ENCODE results near the gene VPS8.

Gene VPS8

DNA sequence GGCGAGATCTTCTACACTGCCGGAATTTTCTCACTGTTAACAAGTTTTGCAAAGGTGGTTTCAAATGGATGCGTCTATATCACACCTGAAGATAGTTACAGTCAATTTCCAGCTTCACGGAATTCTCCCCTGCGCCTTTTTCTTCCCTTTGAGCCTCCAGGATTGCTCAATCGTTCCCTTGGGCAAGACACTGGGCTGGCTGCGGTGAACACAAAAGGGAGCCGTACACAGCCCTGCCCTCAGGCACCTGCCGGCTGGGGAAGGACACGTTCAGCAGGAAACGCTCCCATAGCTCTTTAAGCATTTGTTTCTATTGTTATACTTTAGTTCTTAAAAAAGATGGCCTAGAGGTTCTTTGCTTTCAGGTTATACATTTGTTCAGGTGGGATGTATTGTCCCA, 255.2 kb downstream of the VPS8 start:
- no peak overlapping the region for H3K4me3 ChIP-seq (ENCODE audit: low read depth, low read length)
- DNase-seq (ENCODE audit: low read depth), result no peak
- TF ChIP-seq CTCF (IDR thresholded peaks at IDR 0.05; ENCODE audit: low read depth, low read length, missing control alignments), result no peak

DNA sequence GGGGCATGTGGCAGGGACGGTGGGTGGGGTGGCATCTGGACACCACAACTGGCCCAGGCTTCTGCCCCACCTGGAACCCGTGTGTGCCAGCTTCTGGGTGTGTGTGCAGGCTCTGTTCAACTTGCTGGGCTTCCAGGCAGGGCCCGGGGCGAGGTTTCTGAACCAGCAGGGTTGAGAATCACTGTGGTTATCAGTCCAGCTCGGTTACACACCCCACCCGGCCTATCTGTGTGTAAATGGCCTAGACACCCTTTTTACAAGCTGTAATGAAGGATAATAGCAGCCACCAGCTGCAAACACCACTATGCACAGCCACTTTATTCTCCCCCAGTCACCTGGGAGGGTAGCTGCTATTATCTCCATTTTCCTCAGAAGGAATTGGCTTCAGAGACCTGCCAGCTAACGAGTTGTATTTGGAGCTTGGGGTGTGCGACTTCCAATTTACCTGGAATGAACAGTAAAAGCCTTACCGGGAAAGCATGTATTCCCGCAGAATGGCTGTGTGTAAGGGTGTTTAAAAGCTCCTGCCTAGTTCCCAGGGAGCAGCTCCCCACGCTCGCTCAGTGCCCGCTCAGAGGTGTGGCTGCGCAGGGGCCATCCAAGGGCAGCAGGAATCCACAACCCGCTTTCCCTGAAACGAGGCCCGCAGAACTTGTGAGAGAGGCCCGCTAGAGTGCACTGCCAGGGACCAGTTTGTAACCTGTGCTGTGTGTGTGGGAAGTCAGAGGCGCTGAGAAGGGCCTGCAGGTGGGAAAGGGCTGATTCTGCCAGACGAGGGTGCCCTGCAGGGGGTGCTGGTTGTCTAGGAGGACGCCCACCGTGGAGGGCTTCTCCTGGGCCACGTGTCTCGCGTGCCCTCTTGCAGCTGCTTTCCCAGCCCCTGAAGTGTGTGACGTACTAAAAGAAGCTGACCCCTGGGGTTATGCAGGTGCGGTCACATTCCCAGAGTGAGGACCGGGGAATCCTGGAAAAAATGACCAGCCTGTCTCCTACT, 257.4 kb downstream of the VPS8 start:
- no peak for DNase-seq (ENCODE audit: low read depth)
- peak; percentile 35 for TF ChIP-seq CTCF (IDR thresholded peaks at IDR 0.05; ENCODE audit: low read depth, low read length, missing control alignments)
- H3K4me3 ChIP-seq (ENCODE audit: low read depth, low read length), result no peak overlapping the region

DNA sequence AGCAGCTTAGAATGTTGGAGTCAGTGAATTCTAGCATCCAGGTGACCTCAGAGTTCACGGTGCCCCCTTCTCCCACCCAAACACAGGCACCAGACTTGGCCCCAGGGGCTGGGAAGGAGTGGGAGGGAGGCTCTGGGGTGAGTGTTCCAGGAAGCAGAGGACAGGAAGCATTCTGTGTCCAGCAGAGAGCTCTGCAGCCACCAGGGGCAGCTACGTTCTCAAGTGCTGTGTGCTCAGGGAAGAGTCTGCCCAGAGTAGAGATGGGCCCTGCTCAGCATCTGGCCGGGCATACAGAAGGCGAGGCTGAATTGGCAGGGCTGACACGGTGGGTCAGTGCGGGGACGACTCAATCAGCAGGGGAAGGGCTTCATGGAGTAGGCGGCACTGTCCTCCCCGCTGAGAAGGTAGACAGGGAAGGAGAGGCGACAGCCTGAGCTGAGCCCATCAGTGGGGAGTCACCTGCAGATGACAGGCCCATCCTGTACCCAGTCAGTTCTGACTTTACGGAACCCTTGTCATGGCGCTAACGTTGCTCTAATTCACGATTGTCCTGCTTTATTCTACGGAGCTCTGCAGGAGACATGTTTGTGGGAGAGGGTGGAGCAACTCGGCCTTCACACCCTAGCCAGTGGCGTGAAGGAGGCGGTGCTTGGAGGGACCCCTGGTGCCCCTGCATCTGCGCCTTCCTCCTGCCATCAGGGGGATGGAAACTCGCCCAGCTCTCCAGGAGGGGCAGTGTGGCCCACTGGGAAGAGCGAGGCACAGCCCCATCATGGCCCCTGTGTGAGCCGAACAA, 258.7 kb downstream of the VPS8 start:
- peak; percentile 34 for TF ChIP-seq CTCF (IDR thresholded peaks at IDR 0.05; ENCODE audit: low read depth, low read length, missing control alignments)
- DNase-seq (ENCODE audit: low read depth), result no peak
- no peak overlapping the region for H3K4me3 ChIP-seq (ENCODE audit: low read depth, low read length)

DNA sequence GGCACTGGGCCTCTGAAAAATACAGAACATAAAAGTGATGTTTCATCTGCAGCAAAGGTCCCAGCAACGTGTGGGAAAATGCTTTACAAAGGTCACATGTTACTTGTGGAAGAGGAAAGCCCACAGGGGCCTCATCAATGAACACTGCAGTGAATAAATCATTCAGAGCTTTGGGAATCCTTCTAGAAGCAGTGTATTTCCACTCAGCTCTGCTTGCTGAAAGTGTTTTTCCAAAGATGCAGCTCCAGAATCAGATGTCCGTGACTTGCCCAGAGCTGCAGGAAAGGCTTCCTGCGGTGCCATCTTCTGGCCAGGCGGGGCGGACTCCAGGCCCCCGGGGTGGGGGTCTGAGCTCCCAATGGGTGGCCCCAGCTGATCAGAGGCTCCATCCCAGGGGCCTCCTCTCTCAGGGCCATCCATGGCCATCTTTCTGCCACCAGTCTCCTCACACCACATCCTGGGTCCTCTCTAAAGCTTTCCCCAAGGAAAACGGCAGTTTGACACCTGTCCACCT, 259.4 kb downstream of the VPS8 start:
- H3K4me3 ChIP-seq (ENCODE audit: low read depth, low read length), result no peak overlapping the region
- TF ChIP-seq CTCF (IDR thresholded peaks at IDR 0.05; ENCODE audit: low read depth, low read length, missing control alignments), result no peak
- no peak for DNase-seq (ENCODE audit: low read depth)

GRCh38 chr3:185075547-185075946, 263.6 kb downstream of the VPS8 start:
- TF ChIP-seq CTCF (IDR thresholded peaks at IDR 0.05; ENCODE audit: low read depth, low read length, missing control alignments), result no peak
- DNase-seq (ENCODE audit: low read depth), result no peak
- no peak overlapping the region for H3K4me3 ChIP-seq (ENCODE audit: low read depth, low read length)

- no peak overlapping the region for H3K4me3 ChIP-seq (ENCODE audit: low read depth, low read length)
- no peak for TF ChIP-seq CTCF (IDR thresholded peaks at IDR 0.05; ENCODE audit: low read depth, low read length, missing control alignments)
- no peak for DNase-seq (ENCODE audit: low read depth)
Measured at GRCh38 chr3:185076219-185076618, 264.3 kb downstream of the VPS8 start.

Measured in GM12864 (cell line).